GM18870 (cell line): Measurements from ENCODE around the gene RASEF.

Source experiments
- ATAC-seq: cut with Tn5 transposase; IDR thresholded peaks from one replicate; pipeline ENCODE4 v1.9.1; 2021; ENCODE audit warnings: moderate library complexity; ENCODE audit not compliant: unreplicated experiment

Gene RASEF

DNA sequence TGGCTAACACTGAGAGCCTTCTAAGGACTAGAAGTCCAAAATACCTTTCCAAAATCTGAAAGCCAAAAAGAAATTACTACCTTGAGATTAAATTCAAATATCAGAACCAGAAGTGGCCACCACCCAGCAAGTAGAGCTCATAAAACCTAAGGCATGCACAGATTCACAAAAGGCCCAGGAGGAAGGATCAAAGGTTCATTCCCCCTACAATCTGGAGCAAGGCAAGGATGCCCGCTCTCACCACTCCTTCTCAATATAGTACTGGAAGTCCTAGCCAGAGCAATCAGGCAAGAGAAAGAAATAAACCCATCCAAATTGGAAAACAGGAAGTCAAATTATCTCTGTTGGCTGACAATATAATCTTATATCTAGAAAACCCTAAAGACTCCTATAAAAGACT is 6.0 kb downstream of the RASEF start:
- no peak for ATAC-seq

DNA sequence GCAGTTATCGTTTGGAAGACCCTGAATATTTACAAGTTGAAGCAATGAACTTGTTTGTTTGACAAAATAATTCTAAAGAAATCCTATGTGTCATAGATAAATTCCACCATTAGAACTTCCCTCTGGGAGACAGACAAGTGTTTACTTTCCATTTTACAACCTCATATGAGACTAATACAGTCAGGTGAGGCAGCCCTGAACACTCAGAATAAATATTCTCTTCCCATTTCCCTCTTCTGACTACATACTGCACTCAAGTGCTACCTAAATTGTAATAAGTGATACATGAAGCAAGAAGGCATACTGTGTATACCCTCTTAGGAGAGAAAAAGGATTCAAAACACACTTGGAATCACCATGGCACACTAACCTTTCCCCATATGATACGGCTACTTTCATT is 6.8 kb downstream of the RASEF start:
- no peak for ATAC-seq

DNA sequence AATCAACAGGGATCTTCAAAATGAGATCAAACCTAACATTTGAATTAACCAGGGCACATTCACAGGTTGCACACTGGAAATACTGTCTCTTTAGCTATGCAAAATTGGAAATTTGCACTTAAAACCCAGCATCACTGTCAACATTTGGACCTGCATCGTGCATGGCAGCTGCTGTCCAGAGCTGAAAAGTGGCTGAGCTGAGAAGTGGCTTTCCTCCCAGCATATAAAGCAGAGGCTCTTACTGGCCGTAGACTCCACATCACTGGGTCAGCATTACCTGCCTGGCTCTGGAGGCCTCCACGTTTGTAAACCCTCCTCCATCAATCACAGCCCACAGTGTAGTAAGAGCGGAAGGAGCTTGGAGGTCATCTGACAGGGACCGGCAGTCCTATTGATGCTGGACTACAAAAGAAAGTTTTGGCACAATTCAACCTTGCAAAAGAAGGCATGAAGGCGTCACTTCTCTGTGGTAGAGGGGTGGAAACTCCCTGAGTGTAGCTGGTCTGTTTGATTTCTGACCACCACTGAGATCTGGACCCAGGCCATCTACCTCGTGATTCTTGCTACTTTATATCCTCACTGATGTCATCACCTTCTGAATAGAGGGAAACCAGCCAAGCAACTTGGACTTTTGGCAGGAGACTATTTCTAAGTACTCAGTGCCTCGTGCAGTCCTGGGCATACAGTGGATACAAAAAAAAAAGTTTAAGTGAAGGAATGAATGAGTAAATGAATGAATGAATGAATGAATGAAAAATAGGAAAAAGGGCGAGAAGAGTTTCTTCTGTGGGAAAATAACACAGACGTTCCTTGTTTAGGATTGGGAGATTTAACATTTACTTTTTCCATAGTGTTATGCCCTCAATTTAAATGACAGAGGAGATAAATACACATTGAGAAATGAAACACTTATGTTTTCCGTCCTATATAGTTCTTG is 14.8 kb downstream of the RASEF start:
- no peak for ATAC-seq

DNA sequence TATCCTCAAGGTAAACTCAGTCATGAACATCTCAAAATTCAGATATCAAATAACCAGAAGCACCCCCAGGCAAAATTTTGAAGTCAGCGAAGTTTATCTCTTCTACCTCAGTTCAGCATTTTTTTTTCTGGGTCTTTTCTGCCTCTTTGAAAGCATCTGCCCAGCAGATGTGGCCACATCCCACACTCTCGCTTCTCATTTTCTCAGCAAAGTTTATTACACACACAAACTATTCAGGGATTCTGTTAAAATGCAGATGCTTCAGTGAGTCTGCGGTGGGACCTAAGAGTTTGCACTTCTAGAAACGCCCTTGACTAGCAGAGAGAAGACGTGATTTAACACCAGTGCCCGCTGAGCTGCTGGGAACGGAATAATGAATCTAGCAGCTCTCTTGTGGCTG is 19.3 kb downstream of the RASEF start:
- ATAC-seq = no peak

DNA sequence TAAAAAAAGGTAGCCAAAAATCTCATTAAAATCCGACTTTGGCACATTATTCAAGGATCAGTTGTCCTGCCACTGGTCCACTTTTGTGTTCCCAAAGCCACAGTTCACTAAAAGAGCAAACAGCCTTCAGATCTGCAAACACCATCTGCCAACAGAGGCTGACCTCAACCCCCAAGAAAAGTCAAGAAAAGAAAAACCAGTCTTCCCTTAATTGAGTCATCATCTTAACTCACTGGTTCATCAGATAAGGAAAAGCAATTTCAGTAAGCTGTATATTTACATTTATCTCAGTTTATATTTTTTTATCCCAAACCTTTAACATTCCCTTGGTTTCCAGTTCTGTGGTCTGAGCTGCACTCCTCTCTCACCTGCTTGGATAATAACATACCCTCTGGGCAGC is 21.2 kb downstream of the RASEF start:
- ATAC-seq = no peak

DNA sequence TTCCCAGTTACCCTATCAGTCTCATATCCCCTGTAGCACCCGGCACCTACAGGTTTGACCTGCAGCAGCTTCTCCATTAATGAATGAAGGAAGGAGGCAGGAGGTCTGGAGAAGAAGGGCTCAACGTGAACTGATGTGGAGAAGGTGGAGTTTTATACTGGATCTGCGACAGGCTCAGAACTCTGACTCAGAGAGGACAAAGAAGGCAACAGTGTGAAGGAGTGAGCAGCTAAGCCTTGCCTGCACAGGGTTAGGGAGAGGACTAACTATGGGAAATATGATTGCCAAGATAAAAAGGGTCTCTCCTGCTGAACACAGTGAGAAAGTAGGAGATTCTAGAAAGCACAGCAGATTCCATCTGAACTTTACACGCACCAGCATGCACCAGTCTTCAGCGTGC is 23.6 kb downstream of the RASEF start:
- no peak for ATAC-seq

DNA sequence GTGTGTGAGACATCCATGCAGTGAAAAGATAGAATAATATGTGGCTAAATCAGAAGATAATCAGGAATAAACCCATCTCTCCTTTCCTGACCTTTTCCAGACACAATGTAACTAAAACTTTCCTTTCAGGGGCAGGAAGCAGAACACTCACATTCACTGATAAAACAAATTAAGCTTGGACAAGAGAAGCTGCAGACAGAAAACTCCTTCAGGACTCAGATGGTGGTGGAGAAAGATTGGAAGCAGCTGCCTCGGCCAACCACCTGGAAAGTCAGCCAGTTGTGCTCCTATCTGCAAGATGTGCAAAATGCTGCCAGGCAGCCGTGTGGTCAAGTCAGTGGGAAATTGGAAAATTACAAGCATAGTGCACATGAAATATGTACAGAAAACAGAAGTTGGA is 26.9 kb downstream of the RASEF start:
- ATAC-seq = no peak

DNA sequence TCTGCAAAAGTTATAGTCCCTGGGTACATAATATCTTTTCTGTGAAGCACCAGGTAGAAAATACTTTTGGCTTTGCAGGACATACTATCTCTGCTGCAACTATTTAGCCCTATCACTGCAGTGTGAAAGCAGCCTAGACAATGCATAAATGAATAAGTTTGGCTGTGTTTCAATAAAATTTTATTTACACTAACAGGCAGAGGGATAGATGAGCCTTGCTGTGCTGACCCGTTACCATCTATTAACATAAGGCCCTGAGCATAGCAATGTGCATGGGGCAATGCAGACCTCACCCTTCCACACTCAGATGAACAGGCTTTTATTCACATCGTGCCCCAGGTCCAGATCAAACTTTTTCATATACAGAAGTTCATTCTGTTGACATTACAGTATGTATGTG is 27.8 kb downstream of the RASEF start:
- no peak for ATAC-seq

DNA sequence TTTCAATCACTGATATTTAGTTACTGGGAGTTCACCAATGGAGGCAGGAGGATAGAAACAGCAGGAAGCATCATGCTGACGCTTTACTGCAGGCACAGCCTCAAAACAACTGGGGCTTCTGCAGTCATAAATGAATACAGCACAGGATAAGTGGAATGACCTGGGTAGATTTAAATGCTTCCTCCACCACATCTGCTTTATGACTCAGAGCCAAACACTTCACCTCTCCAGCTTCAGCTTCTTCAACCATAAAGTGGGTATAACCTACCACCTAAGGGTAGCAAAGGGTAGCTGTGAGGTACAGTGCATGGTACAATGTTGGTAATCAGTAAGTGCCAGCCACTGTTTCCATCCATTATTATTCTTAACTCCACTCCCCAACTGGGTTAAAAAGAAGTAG is 28.4 kb downstream of the RASEF start:
- ATAC-seq = no peak

DNA sequence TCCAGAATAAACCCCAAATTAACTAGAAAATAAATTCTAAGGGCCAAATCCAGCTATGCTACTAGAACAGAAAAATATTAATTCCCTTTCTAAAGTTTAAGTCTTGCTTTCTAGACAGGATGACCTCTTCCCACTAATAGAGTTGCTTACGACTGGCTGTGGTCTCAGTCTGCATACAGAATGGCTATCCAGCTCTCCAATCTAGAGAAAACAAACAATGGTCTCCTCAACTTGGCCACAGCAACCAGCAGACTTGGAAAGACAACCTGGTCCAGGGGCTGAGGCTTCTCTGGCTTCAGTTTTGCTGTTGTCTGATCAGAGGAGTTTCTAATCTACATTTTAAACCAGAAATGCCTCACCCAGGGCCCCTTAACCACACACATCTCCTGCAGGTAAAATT is 28.9 kb downstream of the RASEF start:
- ATAC-seq = no peak

DNA sequence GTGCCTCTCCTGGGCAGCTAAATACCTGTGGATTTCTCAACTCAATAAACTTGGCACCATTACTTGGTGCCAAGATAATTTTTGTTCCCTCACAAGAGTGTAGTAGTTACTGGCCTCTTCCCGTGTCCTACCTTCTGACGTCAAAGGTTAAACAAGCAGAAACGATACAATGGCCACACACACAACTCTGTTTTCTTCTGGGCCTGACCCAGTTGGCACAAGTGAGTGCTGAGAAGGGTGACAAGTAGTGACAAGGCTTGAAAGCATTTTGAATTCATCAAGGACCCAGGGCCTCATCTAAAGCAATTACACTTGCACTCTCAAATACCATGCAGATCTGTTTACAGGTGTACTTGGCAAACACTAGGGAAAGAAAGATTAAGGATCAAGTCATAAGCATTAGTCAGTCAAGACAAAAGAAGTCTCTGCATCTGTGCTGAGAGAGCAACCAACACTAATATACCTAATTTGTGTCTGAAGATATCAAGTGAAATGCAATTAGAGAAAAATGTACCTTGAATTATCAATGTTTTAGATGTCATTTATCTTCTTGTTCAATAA is 30.8 kb downstream of the RASEF start:
- no peak for ATAC-seq

DNA sequence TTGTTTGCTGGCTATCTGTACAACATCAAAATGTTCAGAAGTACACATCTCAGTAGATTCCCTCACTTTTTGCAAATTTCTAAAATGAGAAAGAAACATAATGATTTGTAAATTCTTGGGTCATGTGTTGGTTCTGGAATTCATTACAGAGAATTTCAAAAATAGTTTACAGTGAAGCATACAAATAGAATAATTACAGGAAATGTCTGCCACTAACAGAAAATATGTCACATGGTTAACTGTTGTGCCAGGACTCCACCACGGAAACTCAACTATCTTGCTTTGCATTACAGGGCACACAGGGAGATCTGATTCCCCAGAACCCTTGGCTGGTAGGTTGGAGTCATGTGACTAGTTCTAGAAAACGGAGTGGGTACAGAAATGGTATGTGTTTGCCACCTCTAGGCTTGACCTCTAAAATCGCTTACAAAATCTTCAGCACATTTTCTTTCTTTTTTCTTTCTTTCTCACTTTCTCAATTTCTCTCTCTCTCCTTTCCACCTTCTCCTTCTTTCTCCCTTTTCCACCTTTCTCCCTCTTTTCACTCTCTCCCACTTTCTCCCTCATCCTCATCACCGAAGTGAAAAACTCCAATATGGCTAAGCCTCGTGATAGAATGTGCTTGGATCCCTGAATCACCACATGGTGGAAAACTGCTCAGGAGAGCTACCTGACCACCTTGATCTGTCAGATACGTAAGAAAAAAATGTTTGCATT is 32.4 kb downstream of the RASEF start:
- no peak for ATAC-seq

DNA sequence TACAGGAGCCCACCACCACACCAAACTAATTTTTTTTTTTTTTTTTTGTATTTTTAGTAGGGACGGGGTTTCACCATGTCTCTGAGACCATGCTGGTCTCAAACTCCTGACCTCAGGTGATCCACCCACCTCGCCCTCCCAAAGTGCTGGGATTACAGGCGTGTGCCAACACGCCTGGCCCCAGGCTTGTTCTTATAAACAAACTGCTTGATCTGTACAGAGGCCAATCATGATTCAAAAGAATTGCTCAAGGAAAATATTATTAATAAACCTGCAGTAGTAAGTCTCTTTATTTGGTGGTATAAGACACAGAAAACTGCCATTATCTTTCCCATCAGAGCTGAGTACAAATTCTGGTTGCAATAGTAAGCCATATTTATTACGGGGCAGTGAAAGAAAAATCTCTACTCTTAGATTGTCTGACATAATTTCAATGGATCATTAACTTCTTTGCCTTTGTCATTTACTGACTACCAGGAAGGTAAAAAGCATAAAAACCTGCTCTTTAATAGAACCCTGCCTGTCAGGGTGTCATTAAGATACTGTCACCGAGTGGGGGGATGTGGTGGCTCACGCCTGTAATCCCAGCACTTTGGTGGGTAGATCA is 33.3 kb downstream of the RASEF start:
- no peak for ATAC-seq

DNA sequence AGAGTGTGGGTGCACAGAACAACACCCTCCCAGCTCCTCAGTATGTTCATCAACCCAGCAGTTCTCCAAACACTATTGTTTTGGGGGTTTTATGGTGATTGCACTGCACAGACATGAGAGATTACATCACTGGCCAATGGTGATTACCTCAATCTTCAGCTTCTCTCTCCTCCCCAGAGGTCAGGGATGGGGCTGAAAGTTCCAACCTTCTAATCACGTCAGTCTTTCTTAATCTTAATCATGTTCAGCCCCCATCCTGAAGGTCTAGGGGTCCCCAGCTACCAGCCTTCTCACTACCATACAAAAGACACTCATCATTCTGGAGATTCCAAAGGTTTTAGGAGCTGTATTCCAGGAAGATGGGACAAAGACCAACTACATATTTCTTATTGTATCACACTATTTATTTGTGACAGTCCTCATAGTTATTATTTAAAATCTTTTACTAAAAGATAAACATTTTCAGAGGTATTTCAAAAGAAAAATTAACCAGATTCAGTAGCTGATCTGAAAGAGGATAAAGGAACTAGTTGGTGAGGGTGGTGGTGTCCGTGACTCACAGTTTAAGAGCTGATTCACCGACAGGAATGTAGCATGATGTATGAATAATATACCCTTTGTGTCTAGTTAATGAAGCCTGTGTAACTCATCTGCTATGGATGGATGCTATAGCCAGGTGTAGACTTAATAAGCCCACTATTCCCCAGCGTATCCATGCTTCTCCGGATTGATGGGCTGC is 35.6 kb downstream of the RASEF start:
- no peak for ATAC-seq

DNA sequence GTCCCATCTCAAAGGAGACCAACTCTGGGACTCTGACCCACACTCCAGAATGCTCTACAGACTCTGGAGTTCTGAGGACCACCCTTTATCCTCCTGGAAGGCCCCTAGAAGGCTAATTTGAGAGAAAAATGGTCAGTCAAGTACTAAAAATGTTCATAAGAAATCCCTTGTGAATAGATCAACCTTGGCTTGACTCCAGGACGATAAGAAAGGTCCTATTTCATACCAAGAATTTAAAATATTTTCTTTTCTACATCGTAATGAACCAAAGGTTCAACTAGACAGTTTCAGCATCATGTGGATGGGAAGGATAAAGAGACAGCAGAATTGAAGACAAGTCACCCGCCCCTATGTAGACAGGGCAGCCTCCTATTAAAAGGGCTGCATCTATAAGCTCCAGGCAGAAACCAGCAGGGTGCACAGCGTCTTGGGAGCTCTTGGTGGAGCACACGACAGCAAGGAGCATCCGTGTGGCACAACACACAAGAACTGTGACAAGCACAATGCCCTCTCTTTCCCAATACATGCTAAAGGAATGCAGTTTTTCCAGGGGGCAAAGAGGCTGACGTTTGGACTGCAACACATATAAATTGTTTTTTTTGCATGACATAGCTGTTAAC is 38.3 kb downstream of the RASEF start:
- no peak for ATAC-seq

DNA sequence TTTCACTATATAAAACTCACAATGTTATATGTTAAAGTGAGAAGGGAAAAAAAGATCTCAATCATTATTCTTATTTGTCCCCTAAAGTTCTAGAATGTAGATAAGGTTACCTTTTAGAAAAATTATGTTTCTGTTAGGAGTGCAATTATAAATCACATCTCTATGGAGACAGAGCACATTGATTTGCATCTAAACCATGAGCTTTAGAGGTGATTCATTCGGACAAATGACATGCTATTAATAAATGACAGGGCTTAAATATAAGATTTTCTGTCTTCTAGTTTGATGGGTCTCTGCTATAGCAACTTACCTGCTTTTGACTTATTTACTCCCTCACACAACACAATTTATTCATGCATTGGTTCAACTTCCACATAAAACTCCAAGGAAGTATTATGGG is 39.8 kb downstream of the RASEF start:
- no peak for ATAC-seq

DNA sequence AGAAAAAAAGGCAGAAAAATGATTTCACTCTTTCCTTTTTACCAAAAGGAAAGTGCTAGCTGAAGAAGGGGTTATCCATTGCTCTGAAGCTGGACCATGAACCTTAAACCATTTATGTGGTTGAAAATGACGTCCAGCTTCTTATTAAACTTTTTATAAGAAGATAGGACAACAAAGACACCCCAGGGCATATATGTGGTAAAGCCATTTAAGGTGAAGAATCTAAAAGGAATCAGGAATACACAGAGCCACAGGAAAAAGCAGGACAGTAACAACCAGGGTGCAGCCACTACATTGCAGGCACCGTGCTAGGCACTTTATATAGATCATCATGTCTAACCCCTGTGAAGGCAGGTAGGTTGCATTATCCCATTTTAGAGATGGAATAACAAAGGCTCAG is 42.1 kb downstream of the RASEF start:
- ATAC-seq = no peak

DNA sequence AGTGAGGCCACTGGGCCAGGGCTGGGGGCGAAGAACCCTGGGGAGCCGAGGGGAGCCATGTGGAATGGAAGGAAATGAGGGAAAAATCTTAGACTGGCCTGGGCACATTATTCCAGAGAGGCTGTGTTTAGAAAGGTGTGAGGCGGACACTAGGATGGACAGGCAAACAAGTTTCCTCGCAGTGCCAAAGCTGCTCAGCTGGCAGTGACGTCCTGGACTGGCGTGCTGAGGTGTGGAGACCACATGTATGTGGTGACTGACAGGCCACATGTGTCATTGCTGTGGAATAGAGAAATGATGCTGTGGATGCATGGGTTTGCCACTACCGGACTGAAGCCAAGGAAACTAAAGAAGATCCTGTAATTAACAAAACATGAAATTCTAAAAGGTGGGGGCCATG is 42.6 kb downstream of the RASEF start:
- ATAC-seq = no peak

DNA sequence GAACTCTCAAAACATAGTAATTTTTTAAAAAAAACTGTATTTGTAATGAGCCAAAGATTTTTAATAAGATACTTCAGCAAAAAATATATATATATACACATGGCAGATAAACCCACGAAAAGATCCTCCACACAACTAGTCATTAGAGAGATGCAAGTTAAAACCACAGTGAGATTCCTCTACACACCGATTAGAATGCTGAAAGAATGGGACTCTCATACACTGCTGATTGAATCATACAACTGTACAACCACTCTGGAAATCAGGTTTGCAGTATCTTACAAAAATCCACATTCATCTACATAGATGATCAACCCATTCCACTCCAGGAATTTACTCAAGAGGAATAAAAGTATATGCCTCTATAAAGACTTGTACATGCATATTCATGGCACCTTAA is 43.7 kb downstream of the RASEF start:
- no peak for ATAC-seq

DNA sequence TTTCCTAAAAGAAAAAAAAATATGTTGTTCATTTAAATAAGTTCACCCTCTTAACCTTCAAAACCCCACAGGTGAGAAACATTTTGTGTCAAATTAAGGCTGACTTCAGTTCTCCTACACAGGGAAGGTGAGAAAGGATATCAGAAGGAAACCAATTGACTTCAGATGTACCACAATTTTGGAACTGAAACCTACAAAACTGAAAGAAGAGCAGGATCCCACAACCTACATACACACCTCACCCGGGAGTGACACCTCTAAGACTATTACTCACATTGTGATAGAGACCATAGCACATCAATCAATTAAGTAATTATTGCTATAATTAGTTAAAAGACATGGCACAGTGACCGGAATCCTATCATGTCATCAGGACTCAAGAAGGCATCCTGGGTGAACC is 47.0 kb downstream of the RASEF start:
- no peak for ATAC-seq
